HepG2 (cell line): ENCODE measurements around the gene CYP27A1. TPM values are rescaled to one million over a fixed set of nuclear protein-coding genes. Genes with fewer than 3 reads are reported as not detected.
A peak's percentile ranks its signal among the peaks of the same experiment; 100 is the strongest.

Experiments used
- BRF2 ChIP-seq: sonication (generic); formaldehyde crosslinking; IDR thresholded peaks from 2 replicates; pipeline ENCODE4 v1.8.1; 2022; ENCODE audit warnings: mild to moderate bottlenecking, missing genetic modification reagents
- ELF4 ChIP-seq: sonication (generic); formaldehyde crosslinking; IDR thresholded peaks from 2 replicates; pipeline ENCODE4 v1.5.0; 2020; ENCODE audit warnings: missing genetic modification reagents, mild to moderate bottlenecking, moderate library complexity, borderline replicate concordance
- FOXP4 ChIP-seq: sonication (generic); formaldehyde crosslinking; IDR thresholded peaks from 2 replicates; pipeline ENCODE4 v1.4.0; 2020; ENCODE audit warnings: missing genetic modification reagents
- HDAC6 ChIP-seq: fragments of 200-600 bp; sonication (generic); IDR thresholded peaks from 2 replicates; pipeline ENCODE4 v1.7.0; 2017; ENCODE audit warnings: mild to moderate bottlenecking, antibody characterized with exemption, low read length, low read depth
- MAFF ChIP-seq: IDR thresholded peaks from 2 replicates; pipeline ENCODE4 v1.6.1; 2011; ENCODE audit warnings: low read depth, low read length, improper control_type of control experiment
- MNT ChIP-seq: fragments of 450-650 bp; IDR thresholded peaks from 2 replicates; pipeline ENCODE4 v1.6.1; 2016
- NFIC ChIP-seq: IDR thresholded peaks from 2 replicates; pipeline ENCODE4 v1.6.1; 2012; ENCODE audit warnings: mild to moderate bottlenecking, low read length, inconsistent platforms
- NFYC ChIP-seq: IDR thresholded peaks from 2 replicates; pipeline ENCODE4 v1.6.1; 2016; ENCODE audit warnings: missing genetic modification reagents, missing compliant biosample characterization
- NR2C2 ChIP-seq: sonication (generic); formaldehyde crosslinking; IDR thresholded peaks from 2 replicates; pipeline ENCODE4 v1.4.0; 2020; ENCODE audit warnings: missing genetic modification reagents, mild to moderate bottlenecking, moderate library complexity, borderline replicate concordance
- PATZ1 ChIP-seq: sonication (generic); formaldehyde crosslinking; IDR thresholded peaks from 2 replicates; pipeline ENCODE4 v1.4.0; 2020; ENCODE audit warnings: missing genetic modification reagents
- POGZ ChIP-seq: sonication (generic); formaldehyde crosslinking; IDR thresholded peaks from 2 replicates; pipeline ENCODE4 v1.4.0; 2020; ENCODE audit warnings: mild to moderate bottlenecking, missing genetic modification reagents
- YY1 ChIP-seq: IDR thresholded peaks from 2 replicates; pipeline ENCODE4 v1.6.1; 2011; ENCODE audit warnings: low read length, low read depth, moderate library complexity, mild to moderate bottlenecking; ENCODE audit not compliant: insufficient read depth, insufficient replicate concordance
- ZBTB39 ChIP-seq: sonication (generic); formaldehyde crosslinking; IDR thresholded peaks from 2 replicates; pipeline ENCODE4 v1.5.0; 2020; ENCODE audit warnings: missing genetic modification reagents
- ZNF552 ChIP-seq: sonication (generic); formaldehyde crosslinking; IDR thresholded peaks from 2 replicates; pipeline ENCODE4 v1.9.0; 2022; ENCODE audit warnings: missing genetic modification reagents, mild to moderate bottlenecking, borderline replicate concordance
- ZNF780A ChIP-seq: sonication (generic); formaldehyde crosslinking; IDR thresholded peaks from 2 replicates; pipeline ENCODE4 v1.8.0; 2022; ENCODE audit warnings: mild to moderate bottlenecking, missing genetic modification reagents, moderate library complexity
- ZNF879 ChIP-seq: sonication (generic); formaldehyde crosslinking; IDR thresholded peaks from 2 replicates; pipeline ENCODE4 v1.8.1; 2023; ENCODE audit warnings: missing genetic modification reagents
- polyA plus RNA-seq, 8 experiments: library from polyadenylated mRNA; depleted of rRNA in 3 of 8; stranded (reverse) in 7 of 8; unstranded in 1 of 8; fragments of >200 nt; fragmentation: Illumina TruSeq in 4 of 8; extraction: Trizol in 4 of 8; gene quantifications; 2 replicates each; pipeline versions ENCODE4 v1.2.1 to v1.2.3, GENCODE V29; 2011 to 2016; ENCODE audit warnings: low read depth in 4 of 8, missing spikeins in 1 of 8, mixed read lengths in 1 of 8; ENCODE audit not compliant: insufficient read depth in 1 of 8
- total RNA-seq, 5 experiments: library from RNA; depleted of rRNA; stranded (reverse); fragments of >200 nt; fragmentation: Illumina TruSeq; extraction: Trizol; gene quantifications; 2 replicates each; pipeline ENCODE4 v1.2.3, GENCODE V29; 2016; ENCODE audit warnings: low read depth in 1 of 5
- TF ChIP-seq, protein P1 (sequence below): IDR thresholded peaks from 2 replicates; pipeline ENCODE4 v1.6.1; 2016; ENCODE audit warnings: low read depth, borderline replicate concordance

The CYP27A1 gene
- total and polyA plus RNA-seq, 2 of the 13 experiments (the other 11 are each of a cell fraction or from before 2014, with no cell fraction given) = 157 to 266 TPM

DNA sequence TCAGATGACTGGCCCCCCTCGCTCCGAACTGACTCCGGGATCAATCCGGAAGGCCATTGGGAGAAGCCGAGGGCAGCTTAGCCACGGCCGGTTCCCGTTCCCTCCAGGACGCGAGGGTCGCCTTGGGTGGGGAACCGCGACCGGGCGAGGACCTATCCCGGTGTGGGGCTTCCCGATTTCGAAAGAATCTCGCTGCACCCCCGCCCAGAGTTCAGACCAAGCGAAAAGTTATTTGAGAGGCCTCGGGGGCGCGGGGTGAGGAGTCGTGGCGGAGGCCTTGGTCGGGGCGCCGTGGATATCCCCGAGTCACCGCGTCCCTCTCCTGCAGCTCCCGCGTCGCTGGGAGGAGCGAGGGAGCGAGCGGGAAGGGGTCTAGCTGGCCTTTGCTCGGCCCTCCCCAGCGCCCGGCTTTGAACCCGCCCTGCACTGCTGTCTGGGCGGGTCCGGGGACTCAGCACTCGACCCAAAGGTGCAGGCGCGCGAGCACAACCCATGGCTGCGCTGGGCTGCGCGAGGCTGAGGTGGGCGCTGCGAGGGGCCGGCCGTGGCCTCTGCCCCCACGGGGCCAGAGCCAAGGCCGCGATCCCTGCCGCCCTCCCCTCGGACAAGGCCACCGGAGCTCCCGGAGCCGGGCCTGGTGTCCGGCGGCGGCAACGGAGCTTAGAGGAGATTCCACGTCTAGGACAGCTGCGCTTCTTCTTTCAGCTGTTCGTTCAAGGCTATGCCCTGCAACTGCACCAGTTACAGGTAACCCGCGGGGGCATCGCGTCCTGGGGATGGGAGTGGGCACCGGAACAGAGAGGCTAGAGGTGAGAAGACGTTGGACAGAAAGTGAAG lies at the start of gene CYP27A1 (continued):
- peak; percentile 82 for TF ChIP-seq ZNF879
- TF ChIP-seq POGZ = peak; percentile 45
- TF ChIP-seq NFIC = no peak
- TF ChIP-seq ELF4 = peak; percentile 90
- peak; percentile 63 for TF ChIP-seq ZNF552 (CRISPR knock-in tag)
- TF ChIP-seq MAFF = no peak
- peak; percentile 69 for TF ChIP-seq FOXP4 (CRISPR knock-in tag)
- peak; percentile 88; the same call in 1 of the 2 replicates for TF ChIP-seq HDAC6
- TF ChIP-seq NR2C2 (CRISPR knock-in tag) = peak; percentile 84
- TF ChIP-seq ZNF780A = peak; percentile 91
- TF ChIP-seq BRF2 (CRISPR knock-in tag) = peak; percentile 88
- peak; percentile 82; the same call in 1 of the 2 replicates for TF ChIP-seq ZBTB39 (CRISPR knock-in tag)
- TF ChIP-seq MNT = no peak
- peak; percentile 89 for TF ChIP-seq PATZ1 (CRISPR knock-in tag)
- TF ChIP-seq, protein P1, sequence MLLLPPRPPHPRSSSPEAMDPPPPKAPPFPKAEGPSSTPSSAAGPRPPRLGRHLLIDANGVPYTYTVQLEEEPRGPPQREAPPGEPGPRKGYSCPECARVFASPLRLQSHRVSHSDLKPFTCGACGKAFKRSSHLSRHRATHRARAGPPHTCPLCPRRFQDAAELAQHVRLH = peak; percentile 62; the same call in 1 of the 2 replicates
- peak; percentile 52; the same call in 1 of the 2 replicates for TF ChIP-seq NFYC (CRISPR knock-in tag)
- TF ChIP-seq YY1 = peak; percentile 81
